SU-DHL-6 (cell line): Measurements from ENCODE around the gene CHD5.

Source experiments
- H2AFZ ChIP-seq: fragments of 200-600 bp; sonication (generic); 2 replicates; pipeline ENCODE4 v1.6.1; 2014; ENCODE audit warnings: low read depth, mild to moderate bottlenecking, moderate library complexity, mixed read lengths, antibody characterized with exemption, low read length; ENCODE audit not compliant: severe bottlenecking
- H3F3A ChIP-seq: fragments of 200-600 bp; shearing (Covaris generic); 2 replicates; pipeline ENCODE4 v1.6.0; 2016; ENCODE audit warnings: antibody characterized with exemption, mild to moderate bottlenecking; ENCODE audit not compliant: insufficient read depth
- H3K27ac ChIP-seq: fragments of 200-600 bp; sonication (generic); 2 replicates; pipeline ENCODE4 v1.5.1; 2016; ENCODE audit warnings: low read depth, mild to moderate bottlenecking, low read length, moderate library complexity, mixed read lengths
- H3K27me3 ChIP-seq: fragments of 200-600 bp; sonication (generic), shearing (Covaris generic); 2 replicates; pipeline ENCODE4 v1.6.0; 2014; ENCODE audit warnings: mild to moderate bottlenecking, low read length
- H3K36me3 ChIP-seq: fragments of 200-600 bp; sonication (generic); 2 replicates; pipeline ENCODE4 v1.6.1; 2014; ENCODE audit warnings: mild to moderate bottlenecking, low read length, mixed read lengths
- H3K4me2 ChIP-seq: fragments of 300-600, 200-600 bp; shearing (Covaris generic), sonication (generic); 2 replicates; pipeline ENCODE4 v1.6.0; 2014; ENCODE audit warnings: low read length, low read depth, mild to moderate bottlenecking; ENCODE audit not compliant: poor library complexity, severe bottlenecking
- H3K4me3 ChIP-seq: fragments of 200-600 bp; sonication (generic); 2 replicates; pipeline ENCODE4 v1.5.1; 2014; ENCODE audit warnings: antibody characterized with exemption, low read length, mild to moderate bottlenecking, mixed read lengths; ENCODE audit not compliant: insufficient read depth, poor library complexity, severe bottlenecking
- H3K79me2 ChIP-seq: fragments of 200-600 bp; sonication (generic); 2 replicates; pipeline ENCODE4 v1.6.1; 2014; ENCODE audit warnings: mild to moderate bottlenecking, low read length, moderate library complexity; ENCODE audit not compliant: insufficient read depth
- H3K9ac ChIP-seq: fragments of 200-600 bp; sonication (generic); 2 replicates; pipeline ENCODE4 v1.7.0; 2014; ENCODE audit warnings: mild to moderate bottlenecking, low read length
- H3K9me2 ChIP-seq: fragments of 200-600 bp; sonication (generic); replicated peaks from 2 replicates; pipeline ENCODE4 v1.6.1; 2014; ENCODE audit warnings: low read length; ENCODE audit not compliant: insufficient read depth
- H3K9me3 ChIP-seq: fragments of 200-600 bp; sonication (generic); 2 replicates; pipeline ENCODE4 v1.6.1; 2014; ENCODE audit warnings: low read length, mixed read lengths; ENCODE audit not compliant: insufficient read depth
- H4K20me1 ChIP-seq: fragments of 200-600 bp; sonication (generic); 2 replicates; pipeline ENCODE4 v1.6.1; 2014; ENCODE audit warnings: low read depth, mild to moderate bottlenecking, antibody characterized with exemption, low read length, moderate library complexity, mixed read lengths
- CTCF ChIP-seq: fragments of 200-600 bp; sonication (generic); IDR thresholded peaks from one replicate; pipeline ENCODE4 v1.5.1; 2017; ENCODE audit warnings: antibody characterized with exemption, mild to moderate bottlenecking, low read length, moderate library complexity; ENCODE audit not compliant: insufficient read depth, poor library complexity, severe bottlenecking
- EZH2phosphoT487 ChIP-seq: fragments of 200-600 bp; sonication (generic), shearing (Covaris generic); conservative IDR thresholded peaks from 2 replicates; pipeline ENCODE4 v1.6.1; 2018; ENCODE audit warnings: mild to moderate bottlenecking, antibody characterized with exemption, low read length, moderate library complexity, mixed read lengths

The CHD5 gene

GRCh38 chr1:6097117-6097595 is 83.0 kb downstream of the CHD5 start:
- Histone ChIP-seq H3K27ac (no peak overlapping the region), H3K79me2 (no peaks in the 10 kb centered on the region), H3F3A (no peaks in the 10 kb centered on the region), H3K9ac (no peak overlapping the region), H3K4me3 (no peak overlapping the region), H3K4me2 (no peak overlapping the region), H2AFZ (no peak overlapping the region), H3K9me2 (no peaks in the 10 kb centered on the region), H3K9me3 (no peaks in the 10 kb centered on the region), H3K27me3 (no peaks in the 10 kb centered on the region), H3K36me3 (no peaks in the 10 kb centered on the region), H4K20me1 (no peaks in the 10 kb centered on the region)
- TF ChIP-seq EZH2phosphoT487 (no peak), CTCF (no peak)

DNA sequence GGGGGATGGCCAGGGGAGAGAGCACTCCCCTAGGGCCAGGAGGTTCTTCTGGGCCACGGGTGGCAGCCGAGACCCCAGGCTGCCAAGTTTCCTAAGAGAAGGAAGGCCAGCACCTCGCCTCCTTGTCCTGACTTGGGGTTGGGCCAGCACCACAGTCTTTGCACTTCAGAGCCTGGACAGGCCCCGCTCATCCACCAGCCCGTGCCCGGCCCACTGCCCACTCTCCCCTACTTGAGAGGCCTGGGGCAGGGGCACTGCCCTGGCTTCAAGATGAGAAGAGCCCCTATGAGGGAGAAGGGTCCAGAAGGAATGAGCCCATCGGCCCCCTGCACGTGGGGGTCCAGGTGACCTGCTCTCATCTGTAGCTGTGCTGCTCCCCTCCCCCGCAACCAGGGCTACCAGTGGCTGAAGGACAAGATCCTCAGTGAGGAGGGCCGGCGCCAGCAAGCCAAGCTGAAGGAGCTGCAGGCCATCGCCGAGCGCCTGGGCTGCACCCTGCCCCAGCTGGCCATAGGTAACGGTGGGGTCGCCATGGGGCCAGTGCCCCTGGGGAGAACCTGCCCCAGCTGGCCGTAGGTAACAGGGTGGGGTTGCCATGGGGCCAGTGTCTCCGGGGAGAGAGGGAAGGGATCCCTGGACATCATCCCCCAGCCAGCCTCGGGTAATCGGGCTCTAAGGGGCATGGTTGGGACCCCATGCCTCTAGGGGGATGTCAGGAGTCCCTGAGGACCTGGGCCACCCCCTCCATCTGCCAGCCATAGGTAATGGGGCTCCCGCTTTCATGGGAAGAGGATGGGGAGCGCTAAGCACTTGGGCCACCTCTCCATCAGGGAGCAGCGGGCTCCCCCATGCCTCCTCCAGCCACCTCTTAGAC is 83.6 kb downstream of the CHD5 start:
- H3K27me3 ChIP-seq = no peaks in the 10 kb centered on the region
- no peak overlapping the region for H3K4me2 ChIP-seq
- H3K4me3 ChIP-seq = no peak overlapping the region
- no peak overlapping the region for H3K27ac ChIP-seq
- TF ChIP-seq CTCF (no peak), EZH2phosphoT487 (no peak)
- no peaks in the 10 kb centered on the region for H3K79me2 ChIP-seq
- no peaks in the 10 kb centered on the region for H3K9me3 ChIP-seq
- no peaks in the 10 kb centered on the region for H3K36me3 ChIP-seq
- no peaks in the 10 kb centered on the region for H3F3A ChIP-seq
- H3K9ac ChIP-seq = no peak overlapping the region
- H2AFZ ChIP-seq = no peak overlapping the region
- no peaks in the 10 kb centered on the region for H4K20me1 ChIP-seq
- H3K9me2 ChIP-seq = no peaks in the 10 kb centered on the region

- no peaks in the 10 kb centered on the region for H3K79me2 ChIP-seq
- no peaks in the 10 kb centered on the region for H3K36me3 ChIP-seq
- no peaks in the 10 kb centered on the region for H3K9me2 ChIP-seq
- no peak overlapping the region for H3K9ac ChIP-seq
- no peak for TF ChIP-seq EZH2phosphoT487
- no peak for TF ChIP-seq CTCF
- H3K27ac ChIP-seq = no peak overlapping the region
- H3K4me3 ChIP-seq = no peak overlapping the region
- H3K9me3 ChIP-seq = no peaks in the 10 kb centered on the region
- H4K20me1 ChIP-seq = no peaks in the 10 kb centered on the region
- H3K4me2 ChIP-seq = no peak overlapping the region
- no peaks in the 10 kb centered on the region for H3F3A ChIP-seq
- H3K27me3 ChIP-seq = no peaks in the 10 kb centered on the region
- no peak overlapping the region for H2AFZ ChIP-seq
Measured at GRCh38 chr1:6095511-6096242, 84.4 kb downstream of the CHD5 start.
